GM19463 (cell line): ENCODE measurements around the gene LDB2.

Experiments
- ATAC-seq: cut with Tn5 transposase; IDR thresholded peaks from one replicate; pipeline ENCODE4 v1.9.1; 2021; ENCODE audit warnings: mild to moderate bottlenecking, moderate library complexity; ENCODE audit not compliant: unreplicated experiment

LDB2 gene

DNA sequence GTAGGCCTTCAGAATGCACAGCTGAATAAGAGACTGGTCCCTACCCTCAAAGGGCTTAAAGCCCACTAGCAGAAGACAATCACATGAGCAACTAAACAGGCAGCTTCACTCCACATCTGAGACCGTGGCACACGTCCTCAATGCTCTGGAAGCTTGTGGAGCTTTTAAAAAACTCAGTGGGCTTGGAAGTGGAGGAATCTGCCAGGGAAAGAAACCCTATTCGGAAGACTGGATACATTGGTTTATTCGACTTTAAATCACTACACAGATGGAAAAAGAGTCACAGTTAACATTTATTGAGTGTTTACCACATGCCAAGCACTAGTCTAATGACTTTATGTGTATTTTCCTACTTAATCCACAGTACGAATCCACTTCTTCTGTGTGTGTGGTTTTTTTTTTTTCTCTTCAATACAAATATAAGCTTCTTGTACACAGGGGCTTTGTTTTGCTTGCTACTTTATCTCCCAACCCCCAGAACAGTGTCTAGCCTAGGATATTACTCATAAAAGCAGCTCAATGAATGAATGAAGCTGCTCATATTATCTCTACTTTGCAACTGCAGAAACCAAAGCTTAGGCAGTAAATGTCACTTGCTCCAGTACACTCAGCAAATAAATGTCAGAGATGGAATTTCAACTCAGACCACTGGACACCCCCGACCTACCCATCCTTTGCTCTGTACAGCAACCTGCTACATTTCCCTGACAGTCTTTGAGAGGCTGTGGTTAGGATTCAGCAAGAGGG lies 137.7 kb downstream of the LDB2 start:
- no peak for ATAC-seq

DNA sequence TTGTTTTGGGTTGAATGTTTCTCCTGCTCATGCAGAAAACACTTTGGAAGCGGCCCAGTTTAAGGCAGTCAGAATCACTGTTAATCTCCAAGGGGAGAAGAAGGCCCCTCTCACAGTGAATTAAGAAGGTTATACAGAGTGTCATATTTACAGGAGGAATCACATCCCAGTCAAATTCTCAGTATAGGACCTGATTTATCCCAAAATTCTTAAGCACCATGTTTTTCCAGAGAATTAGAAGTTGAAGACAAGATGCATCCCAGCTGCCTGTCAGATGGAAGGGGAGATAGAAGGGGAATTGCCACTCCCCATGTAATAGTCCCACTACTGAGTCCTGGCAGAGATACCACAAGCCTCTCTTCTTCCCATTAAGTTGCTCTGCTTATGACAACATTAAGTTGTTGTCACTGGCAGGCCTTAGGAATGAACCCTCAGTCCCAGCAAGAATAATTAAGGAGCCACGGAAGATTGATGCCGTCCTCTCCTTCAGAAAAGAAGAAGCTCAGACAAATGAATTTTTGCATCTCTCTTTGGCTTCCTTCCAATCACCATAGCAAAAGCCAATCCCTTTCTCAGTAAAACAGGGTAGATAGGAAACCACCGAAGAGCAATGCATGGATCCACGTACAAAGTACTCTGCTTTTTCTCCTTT lies 138.4 kb downstream of the LDB2 start:
- ATAC-seq, result no peak

- ATAC-seq, result no peak
Measured at GRCh38 chr4:16758816-16759215, 139.6 kb downstream of the LDB2 start.

DNA sequence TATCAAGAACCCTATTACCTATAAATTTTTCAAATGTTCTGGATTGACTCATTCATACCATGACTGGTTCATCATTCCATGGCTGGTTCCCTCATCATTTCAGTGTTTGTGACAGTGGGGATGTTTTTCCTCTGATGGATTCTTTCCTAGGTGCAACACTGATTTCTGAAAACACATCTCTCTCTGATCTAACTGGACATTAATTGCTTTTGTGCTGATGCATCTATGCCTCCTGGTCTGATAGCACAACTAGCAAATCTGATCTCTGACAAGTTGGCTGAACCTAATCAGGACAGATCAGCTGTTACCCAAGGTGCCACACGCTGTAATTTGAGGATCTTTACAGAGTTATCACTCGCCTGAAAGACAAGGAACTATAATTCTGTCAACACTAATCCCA lies 140.2 kb downstream of the LDB2 start:
- no peak for ATAC-seq

DNA sequence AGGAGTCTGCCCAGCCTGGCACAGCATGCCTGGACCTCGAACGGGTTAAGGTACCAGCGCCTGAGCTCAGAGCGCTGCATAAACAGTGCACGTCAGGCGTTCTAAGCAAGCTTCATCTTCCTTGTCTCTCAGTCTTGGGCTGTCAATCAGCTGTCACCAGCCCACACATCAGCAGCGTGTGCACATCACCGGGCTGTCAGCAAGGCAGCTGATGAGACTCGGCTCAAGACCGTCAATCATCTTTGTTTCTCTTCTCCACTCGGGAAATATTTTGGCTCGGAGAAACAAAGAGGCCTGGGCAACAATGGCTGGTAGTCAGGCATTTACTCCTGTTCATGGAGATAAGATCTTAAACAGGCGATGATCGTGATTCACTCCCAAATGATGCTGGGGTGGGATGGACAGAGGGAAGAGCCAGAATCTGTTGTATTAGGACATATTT lies 141.3 kb downstream of the LDB2 start:
- no peak for ATAC-seq

- ATAC-seq, result no peak
Measured at GRCh38 chr4:16754104-16754503, 144.3 kb downstream of the LDB2 start.

DNA sequence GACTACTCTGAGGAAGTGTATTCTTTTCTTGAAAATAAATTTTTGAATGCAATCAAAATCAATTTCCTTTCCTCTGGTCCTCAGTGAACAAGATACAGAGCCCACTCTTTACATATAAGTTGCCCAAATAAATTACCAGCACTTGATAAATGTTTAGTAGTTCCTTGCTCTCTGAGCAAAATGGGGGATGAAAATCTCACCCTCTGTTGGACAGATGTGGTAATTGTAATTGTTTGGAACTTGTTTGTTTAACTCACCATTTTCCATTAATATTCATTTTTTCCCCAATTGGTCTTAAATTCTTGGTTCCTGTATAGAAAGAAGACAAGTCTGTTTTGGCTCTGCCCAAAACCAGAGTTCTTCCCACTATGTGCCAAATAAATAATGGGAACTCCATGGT lies 146.3 kb downstream of the LDB2 start:
- ATAC-seq, result no peak

DNA sequence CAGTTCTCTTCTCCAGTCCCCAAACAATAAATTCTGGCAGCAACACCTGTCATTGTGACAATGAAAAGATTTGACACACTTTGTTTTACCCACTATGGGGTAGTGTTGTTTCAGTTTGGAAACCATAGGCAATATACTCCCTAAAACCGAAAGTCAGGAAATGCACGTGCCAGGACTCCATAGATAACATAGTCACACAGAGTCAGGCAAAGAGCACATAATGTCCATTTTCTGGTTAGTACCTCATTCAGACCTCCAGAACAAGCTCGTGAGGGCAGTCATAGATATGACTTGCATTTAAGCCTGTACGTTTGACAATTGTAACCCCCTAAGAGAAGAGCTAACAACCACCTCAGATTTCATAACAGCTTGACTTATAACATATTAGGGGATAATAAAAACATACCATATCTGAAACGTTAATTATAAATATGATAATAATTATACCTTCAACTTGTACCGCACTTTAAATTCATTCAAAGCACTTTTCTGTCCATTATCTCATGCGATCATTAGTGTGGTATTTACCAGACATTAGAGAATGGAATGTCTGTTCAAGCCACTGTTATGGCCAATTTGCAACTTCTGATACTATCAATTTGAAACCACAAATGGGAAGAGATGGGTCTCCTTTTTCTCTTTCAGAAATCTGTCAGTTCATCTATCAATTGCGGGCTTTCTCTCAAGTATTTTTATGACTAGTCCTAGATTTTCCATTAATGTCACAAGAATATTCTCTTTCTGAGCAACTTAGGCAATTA lies 147.4 kb downstream of the LDB2 start:
- ATAC-seq, result no peak

DNA sequence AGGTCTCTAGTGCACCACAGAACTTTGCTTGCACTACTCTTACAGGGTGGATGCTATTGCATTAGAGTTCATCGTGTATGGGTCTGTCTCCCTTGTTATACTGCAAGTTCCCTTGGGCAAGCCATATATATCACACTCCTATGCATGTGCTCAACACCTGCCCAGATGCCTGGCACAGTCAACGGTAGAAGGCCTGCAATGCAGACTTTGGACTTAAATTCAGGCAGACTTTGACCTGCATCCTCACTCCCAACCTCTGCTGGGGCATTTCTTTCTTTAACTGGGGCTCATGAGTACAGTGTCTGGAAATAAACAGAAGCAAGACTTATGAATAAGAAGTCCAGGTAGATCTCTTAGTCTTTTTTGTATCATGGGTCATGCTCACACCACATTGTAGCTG lies 148.2 kb downstream of the LDB2 start:
- ATAC-seq, result no peak

GRCh38 chr4:16745887-16746286 lies 152.6 kb downstream of the LDB2 start:
- ATAC-seq, result no peak

GRCh38 chr4:16745009-16745635 lies 153.3 kb downstream of the LDB2 start:
- no peak for ATAC-seq

- no peak for ATAC-seq
Measured at GRCh38 chr4:16741287-16741686, 157.2 kb downstream of the LDB2 start.

DNA sequence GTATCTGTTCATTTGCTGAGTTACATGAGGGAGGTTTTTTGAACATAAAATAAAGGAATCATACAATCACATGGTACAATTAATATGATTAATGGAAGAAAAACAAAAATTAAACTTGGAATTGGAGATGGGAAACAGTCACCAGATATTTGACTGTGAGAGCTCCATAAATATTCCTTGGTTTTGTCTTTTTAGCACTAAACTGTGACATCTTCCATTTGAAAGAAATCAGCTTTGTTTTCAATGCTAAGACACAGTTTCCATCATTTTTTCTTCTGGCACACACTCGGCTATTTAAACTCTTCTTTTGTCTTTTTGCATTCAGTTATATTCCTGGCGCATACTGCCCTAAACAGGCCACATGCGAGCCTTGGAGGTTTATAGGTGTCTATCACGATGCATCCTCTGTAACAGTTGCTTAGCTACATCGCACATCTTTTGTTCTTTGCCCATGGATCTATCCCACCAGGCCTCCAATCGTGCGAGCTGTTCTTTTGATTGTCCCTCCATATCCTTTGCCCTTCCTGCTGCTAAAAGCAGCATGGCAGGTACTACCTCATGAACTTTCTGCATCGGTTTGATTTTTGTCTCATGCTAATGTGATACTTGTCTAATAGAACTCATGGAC lies 158.3 kb downstream of the LDB2 start:
- no peak for ATAC-seq

- no peak for ATAC-seq
Measured at GRCh38 chr4:16738558-16738957, 159.9 kb downstream of the LDB2 start.

- no peak for ATAC-seq
Measured at GRCh38 chr4:16733509-16733908, 164.9 kb downstream of the LDB2 start.

DNA sequence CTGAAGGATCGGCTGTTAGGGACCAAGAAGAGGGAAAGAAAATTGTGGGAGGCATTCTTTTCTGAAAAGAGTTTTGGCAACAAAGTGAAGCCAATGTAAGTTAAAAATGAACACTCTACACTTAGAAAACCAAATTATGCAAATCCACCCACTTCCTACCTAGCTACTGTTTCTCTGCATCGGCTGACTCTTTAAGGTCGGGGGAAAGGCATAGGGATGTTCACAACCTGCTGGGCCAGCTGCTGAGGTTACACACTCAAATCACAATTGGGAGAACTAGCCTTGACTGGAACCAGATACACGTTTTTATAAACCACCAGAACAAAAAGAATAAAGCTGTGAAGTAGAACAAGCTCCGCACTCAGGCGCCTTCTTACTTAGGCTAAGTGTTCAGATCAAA lies 165.7 kb downstream of the LDB2 start:
- ATAC-seq, result no peak

DNA sequence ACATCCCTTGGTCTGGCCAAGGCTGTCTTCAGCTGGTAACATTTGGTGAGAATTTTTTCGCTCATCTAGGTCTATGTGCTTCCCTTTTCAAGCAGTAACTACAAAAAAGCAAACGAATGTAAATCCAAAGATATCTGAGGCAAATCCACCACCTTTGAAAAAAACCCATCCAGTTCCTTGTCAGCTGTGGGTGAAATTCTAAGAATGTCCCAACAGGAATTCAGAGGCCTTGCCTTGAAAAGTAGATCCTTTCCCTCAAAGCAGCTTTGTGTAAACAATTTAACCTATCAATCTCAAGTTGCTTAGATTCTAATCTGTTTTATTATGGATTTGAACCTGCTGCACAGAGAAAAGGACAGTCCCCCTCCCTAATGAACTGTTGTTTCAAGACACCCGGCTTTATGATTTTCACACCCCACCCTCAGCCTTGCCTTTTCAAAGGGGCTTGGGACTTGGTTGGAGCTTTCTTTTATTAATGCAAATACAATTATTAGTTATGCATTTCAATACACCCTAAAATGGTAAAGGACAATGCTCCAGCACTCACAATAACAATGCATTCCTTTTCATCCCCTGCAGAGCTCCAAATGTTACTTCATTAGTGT lies 166.6 kb downstream of the LDB2 start:
- no peak for ATAC-seq

GRCh38 chr4:16730522-16731205 lies 167.8 kb downstream of the LDB2 start:
- ATAC-seq, result no peak

DNA sequence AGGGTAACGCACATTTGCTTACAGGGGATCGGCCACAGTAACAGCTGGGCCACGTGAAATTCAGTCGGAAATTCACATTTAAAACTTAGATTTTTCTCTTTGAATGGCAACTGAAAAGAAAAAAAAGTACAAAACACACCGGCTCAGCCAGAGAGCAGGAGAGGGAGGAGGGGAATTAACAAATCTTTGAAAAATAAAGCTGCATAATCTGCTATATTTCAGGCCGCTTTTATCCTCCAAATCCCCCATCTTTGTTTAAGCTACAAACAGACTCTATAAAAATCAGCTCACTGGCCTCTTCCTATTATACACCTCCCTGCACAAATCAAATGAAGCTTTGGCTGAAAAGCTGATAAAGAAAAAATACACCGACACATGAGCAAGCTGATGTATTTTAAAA lies 169.1 kb downstream of the LDB2 start:
- ATAC-seq, result no peak

- no peak for ATAC-seq
Measured at GRCh38 chr4:16728849-16729248, 169.6 kb downstream of the LDB2 start.
